Measurements from ENCODE around the gene PPIL4. TPM values are rescaled to one million over a fixed set of nuclear protein-coding genes. Genes with fewer than 3 reads are reported as not detected.
"Not testable (repeated sequence)": the region's sequence is repeated elsewhere in the genome, so short reads cannot be mapped to it uniquely, and the experiment has no call there.

Gene PPIL4
- total RNA-seq, 1 experiment from 2014 or later: 25.0 TPM

GRCh38 chr6:149497365-149497764 lies 48.5 kb downstream of the PPIL4 start:
- no peaks in the 10 kb centered on the region for H3K79me2 ChIP-seq (ENCODE audit: low read length)
- H2AFZ ChIP-seq (ENCODE audit: low read length): no peak overlapping the region
- H3K36me3 ChIP-seq (ENCODE audit: insufficient read depth, low read length): no peaks in the 10 kb centered on the region
- H3K4me1 ChIP-seq (ENCODE audit: low read length): no peaks in the 10 kb centered on the region
- no peak overlapping the region for H3K9ac ChIP-seq (ENCODE audit: low read length)
- DNase-seq: no peak
- H3K4me2 ChIP-seq (ENCODE audit: low read depth, low read length, poor library complexity, severe bottlenecking): no peak overlapping the region
- no peaks in the 10 kb centered on the region for H3K9me3 ChIP-seq (ENCODE audit: low read length)
- H3K27ac ChIP-seq (ENCODE audit: low read length): no peak overlapping the region
- H4K20me1 ChIP-seq (ENCODE audit: insufficient read depth, low read depth, low read length): no peaks in the 10 kb centered on the region
- no peaks in the 10 kb centered on the region for H3K9me2 ChIP-seq (replicated peaks; ENCODE audit: insufficient read depth, low read length)
- H3K4me3 ChIP-seq (ENCODE audit: low read length): no peak overlapping the region
- H3K27me3 ChIP-seq (ENCODE audit: low read length): no peaks in the 10 kb centered on the region

- H2AFZ ChIP-seq (ENCODE audit: low read length); H3K79me2 ChIP-seq (ENCODE audit: low read length); H3K9me3 ChIP-seq (ENCODE audit: low read length); H3K4me3 ChIP-seq (ENCODE audit: low read length); DNase-seq; H3K4me1 ChIP-seq (ENCODE audit: low read length); H3K9me2 ChIP-seq (replicated peaks; ENCODE audit: insufficient read depth, low read length); H3K36me3 ChIP-seq (ENCODE audit: insufficient read depth, low read length); H3K9ac ChIP-seq (ENCODE audit: low read length); H3K4me2 ChIP-seq (ENCODE audit: low read depth, low read length, poor library complexity, severe bottlenecking); H3K27ac ChIP-seq (ENCODE audit: low read length); H4K20me1 ChIP-seq (ENCODE audit: insufficient read depth, low read depth, low read length); H3K27me3 ChIP-seq (ENCODE audit: low read length): not testable (repeated sequence)
Measured at GRCh38 chr6:149496597-149496996, 49.2 kb downstream of the PPIL4 start.

DNA sequence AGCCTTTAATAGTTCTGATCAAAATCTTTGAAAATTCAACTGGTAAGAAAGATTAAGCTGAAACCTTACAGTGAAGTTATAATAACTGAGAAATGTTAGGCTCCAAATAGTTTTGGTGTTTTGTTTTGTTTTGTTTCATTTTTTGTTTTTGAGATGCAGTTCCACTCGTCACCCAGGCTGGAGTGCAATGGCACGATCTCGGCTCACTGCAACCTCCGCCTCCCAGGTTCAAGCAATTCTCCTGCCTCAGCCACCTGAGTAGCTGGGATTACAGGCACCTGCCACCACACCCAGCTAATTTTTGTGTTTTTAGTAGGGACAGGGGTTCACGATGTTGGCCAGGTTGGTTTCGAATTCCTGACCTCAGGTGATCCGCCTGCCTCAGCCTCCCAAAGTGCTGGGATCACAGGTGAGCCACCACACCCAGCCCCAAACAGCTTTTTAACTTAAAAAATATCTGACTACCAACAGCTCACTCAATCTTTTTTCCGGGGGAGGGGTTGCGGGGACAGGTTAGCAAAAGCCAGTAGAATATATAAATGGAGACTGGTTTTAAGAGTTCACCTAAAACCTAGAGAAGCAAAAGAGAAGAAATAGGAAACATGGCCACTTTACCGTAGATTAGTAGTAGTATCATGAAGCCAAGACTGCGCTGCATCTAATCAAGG lies 50.4 kb downstream of the PPIL4 start:
- H3K9ac ChIP-seq (ENCODE audit: low read length); H3K79me2 ChIP-seq (ENCODE audit: low read length); H3K36me3 ChIP-seq (ENCODE audit: insufficient read depth, low read length); H2AFZ ChIP-seq (ENCODE audit: low read length); DNase-seq; H4K20me1 ChIP-seq (ENCODE audit: insufficient read depth, low read depth, low read length); H3K27ac ChIP-seq (ENCODE audit: low read length); H3K4me3 ChIP-seq (ENCODE audit: low read length); H3K9me2 ChIP-seq (replicated peaks; ENCODE audit: insufficient read depth, low read length); H3K9me3 ChIP-seq (ENCODE audit: low read length); H3K27me3 ChIP-seq (ENCODE audit: low read length); H3K4me1 ChIP-seq (ENCODE audit: low read length); H3K4me2 ChIP-seq (ENCODE audit: low read depth, low read length, poor library complexity, severe bottlenecking): not testable (repeated sequence)

- H3K9ac ChIP-seq (ENCODE audit: low read length); H3K27ac ChIP-seq (ENCODE audit: low read length); H3K4me2 ChIP-seq (ENCODE audit: low read depth, low read length, poor library complexity, severe bottlenecking); H3K9me2 ChIP-seq (replicated peaks; ENCODE audit: insufficient read depth, low read length); H4K20me1 ChIP-seq (ENCODE audit: insufficient read depth, low read depth, low read length); DNase-seq; H3K9me3 ChIP-seq (ENCODE audit: low read length); H2AFZ ChIP-seq (ENCODE audit: low read length); H3K4me1 ChIP-seq (ENCODE audit: low read length); H3K79me2 ChIP-seq (ENCODE audit: low read length); H3K4me3 ChIP-seq (ENCODE audit: low read length); H3K36me3 ChIP-seq (ENCODE audit: insufficient read depth, low read length); H3K27me3 ChIP-seq (ENCODE audit: low read length): not testable (repeated sequence)
Measured at GRCh38 chr6:149494810-149495209, 51.0 kb downstream of the PPIL4 start.

GRCh38 chr6:149493761-149494320 lies 52.0 kb downstream of the PPIL4 start:
- Histone ChIP-seq H3K9me2 (replicated peaks; ENCODE audit: insufficient read depth, low read length) (no peaks in the 10 kb centered on the region), H2AFZ (ENCODE audit: low read length) (no peak overlapping the region), H3K9me3 (ENCODE audit: low read length) (no peaks in the 10 kb centered on the region), H3K4me3 (ENCODE audit: low read length) (no peak overlapping the region), H3K4me2 (ENCODE audit: low read depth, low read length, poor library complexity, severe bottlenecking) (no peak overlapping the region), H3K27ac (ENCODE audit: low read length) (no peak overlapping the region), H3K79me2 (ENCODE audit: low read length) (no peaks in the 10 kb centered on the region), H3K36me3 (ENCODE audit: insufficient read depth, low read length) (no peaks in the 10 kb centered on the region), H3K27me3 (ENCODE audit: low read length) (no peaks in the 10 kb centered on the region), H3K9ac (ENCODE audit: low read length) (no peak overlapping the region), H4K20me1 (ENCODE audit: insufficient read depth, low read depth, low read length) (no peaks in the 10 kb centered on the region), H3K4me1 (ENCODE audit: low read length) (peaks cover 9% of the 10 kb centered on the region)
- DNase-seq: no peak

- Histone ChIP-seq H3K9ac (ENCODE audit: low read length) (no peak overlapping the region), H3K9me3 (ENCODE audit: low read length) (no peaks in the 10 kb centered on the region), H3K4me2 (ENCODE audit: low read depth, low read length, poor library complexity, severe bottlenecking) (no peak overlapping the region), H2AFZ (ENCODE audit: low read length) (no peak overlapping the region), H3K4me3 (ENCODE audit: low read length) (no peak overlapping the region), H4K20me1 (ENCODE audit: insufficient read depth, low read depth, low read length) (no peaks in the 10 kb centered on the region), H3K79me2 (ENCODE audit: low read length) (no peaks in the 10 kb centered on the region), H3K27ac (ENCODE audit: low read length) (no peak overlapping the region), H3K4me1 (ENCODE audit: low read length) (peaks cover 9% of the 10 kb centered on the region), H3K27me3 (ENCODE audit: low read length) (no peaks in the 10 kb centered on the region), H3K9me2 (replicated peaks; ENCODE audit: insufficient read depth, low read length) (no peaks in the 10 kb centered on the region), H3K36me3 (ENCODE audit: insufficient read depth, low read length) (no peaks in the 10 kb centered on the region)
- DNase-seq: no peak
Measured at GRCh38 chr6:149492798-149493343, 53.0 kb downstream of the PPIL4 start.

DNA sequence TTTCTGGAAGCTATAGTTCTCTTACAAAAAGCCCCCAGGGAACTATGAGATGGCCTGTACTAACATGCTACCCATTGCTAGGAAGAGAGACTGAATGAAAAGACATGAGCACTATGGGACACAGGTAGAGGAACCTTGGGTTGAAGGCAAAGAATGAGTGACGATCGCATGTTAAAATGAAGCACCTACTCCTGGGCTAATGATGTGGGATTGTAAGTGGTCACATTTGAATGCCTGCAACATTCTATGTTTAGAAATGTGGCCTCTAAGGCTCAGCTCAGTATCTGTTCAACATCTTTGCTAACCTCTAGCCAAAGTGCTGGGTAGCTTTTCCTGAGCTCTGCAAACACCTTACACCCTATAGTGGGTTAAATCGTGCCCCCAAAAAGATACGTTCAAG lies 55.9 kb downstream of the PPIL4 start:
- no peaks in the 10 kb centered on the region for H3K9me2 ChIP-seq (replicated peaks; ENCODE audit: insufficient read depth, low read length)
- no peak for DNase-seq
- H3K9ac ChIP-seq (ENCODE audit: low read length): no peak overlapping the region
- H2AFZ ChIP-seq (ENCODE audit: low read length): no peak overlapping the region
- H3K4me2 ChIP-seq (ENCODE audit: low read depth, low read length, poor library complexity, severe bottlenecking): no peak overlapping the region
- H3K36me3 ChIP-seq (ENCODE audit: insufficient read depth, low read length): no peaks in the 10 kb centered on the region
- no peaks in the 10 kb centered on the region for H3K79me2 ChIP-seq (ENCODE audit: low read length)
- H3K4me3 ChIP-seq (ENCODE audit: low read length): no peak overlapping the region
- no peaks in the 10 kb centered on the region for H3K27me3 ChIP-seq (ENCODE audit: low read length)
- H3K27ac ChIP-seq (ENCODE audit: low read length): no peak overlapping the region
- no peaks in the 10 kb centered on the region for H4K20me1 ChIP-seq (ENCODE audit: insufficient read depth, low read depth, low read length)
- no peaks in the 10 kb centered on the region for H3K9me3 ChIP-seq (ENCODE audit: low read length)
- H3K4me1 ChIP-seq (ENCODE audit: low read length): peaks cover 24% of the 10 kb centered on the region

DNA sequence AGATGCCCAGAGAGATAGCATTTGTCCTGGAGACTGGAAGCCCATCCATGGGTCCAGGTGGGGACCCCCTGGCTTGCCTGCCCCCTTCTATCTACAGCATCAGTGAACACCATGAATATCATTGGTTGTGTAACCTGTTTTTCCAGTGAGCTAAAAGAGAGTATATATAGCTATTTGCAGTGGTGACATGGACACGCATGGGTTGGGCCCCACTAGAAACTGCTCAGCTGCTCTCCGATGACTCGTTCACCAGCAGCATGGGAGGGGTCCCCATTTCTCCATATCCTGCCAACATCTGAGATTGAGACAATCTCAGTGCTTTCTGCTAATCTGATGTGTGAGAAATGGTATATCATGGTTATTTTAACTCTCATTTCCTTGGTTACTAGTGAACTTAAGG lies 57.0 kb downstream of the PPIL4 start:
- H3K9me3 ChIP-seq (ENCODE audit: low read length): no peaks in the 10 kb centered on the region
- peaks cover 6% of the 10 kb centered on the region for H3K79me2 ChIP-seq (ENCODE audit: low read length)
- peaks cover 25% of the 10 kb centered on the region for H3K4me1 ChIP-seq (ENCODE audit: low read length)
- H3K27me3 ChIP-seq (ENCODE audit: low read length): no peaks in the 10 kb centered on the region
- no peaks in the 10 kb centered on the region for H3K36me3 ChIP-seq (ENCODE audit: insufficient read depth, low read length)
- no peak overlapping the region for H3K4me2 ChIP-seq (ENCODE audit: low read depth, low read length, poor library complexity, severe bottlenecking)
- no peak overlapping the region for H3K9ac ChIP-seq (ENCODE audit: low read length)
- H2AFZ ChIP-seq (ENCODE audit: low read length): no peak overlapping the region
- H3K27ac ChIP-seq (ENCODE audit: low read length): no peak overlapping the region
- DNase-seq: no peak
- no peak overlapping the region for H3K4me3 ChIP-seq (ENCODE audit: low read length)
- H4K20me1 ChIP-seq (ENCODE audit: insufficient read depth, low read depth, low read length): no peaks in the 10 kb centered on the region
- H3K9me2 ChIP-seq (replicated peaks; ENCODE audit: insufficient read depth, low read length): no peaks in the 10 kb centered on the region
